SH-SY5Y (cell line): ENCODE results near the gene RBM17.

Experiments used
- GATA2 ChIP-seq: IDR thresholded peaks from 2 replicates; pipeline ENCODE4 v1.6.1; 2011; ENCODE audit warnings: mild to moderate bottlenecking, low read depth, low read length
- GATA3 ChIP-seq: IDR thresholded peaks from 2 replicates; pipeline ENCODE4 v1.6.1; 2011; ENCODE audit warnings: low read depth, mild to moderate bottlenecking, low read length, moderate library complexity

Gene RBM17

DNA sequence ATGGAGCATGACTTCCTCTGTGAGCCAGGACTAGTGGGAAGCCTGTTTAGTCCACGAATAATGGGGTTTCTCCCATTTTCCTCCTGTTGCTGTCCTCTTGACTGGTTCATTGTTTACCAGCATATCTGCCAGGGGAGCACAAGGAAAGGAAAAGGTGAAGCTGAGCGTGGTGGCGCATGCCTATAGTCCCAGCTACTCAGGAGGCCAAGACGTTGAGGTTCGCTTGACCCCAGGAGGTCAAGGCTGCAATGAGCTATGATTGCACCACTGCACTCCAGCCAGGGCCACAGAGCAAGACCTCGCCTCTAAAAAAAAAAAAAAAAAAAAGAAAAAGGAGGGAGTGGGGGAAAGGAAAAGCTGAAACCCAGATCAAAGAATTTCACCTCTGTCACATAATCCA is 20.8 kb upstream of the RBM17 start:
- TF ChIP-seq GATA3 (no peak), GATA2 (no peak)

DNA sequence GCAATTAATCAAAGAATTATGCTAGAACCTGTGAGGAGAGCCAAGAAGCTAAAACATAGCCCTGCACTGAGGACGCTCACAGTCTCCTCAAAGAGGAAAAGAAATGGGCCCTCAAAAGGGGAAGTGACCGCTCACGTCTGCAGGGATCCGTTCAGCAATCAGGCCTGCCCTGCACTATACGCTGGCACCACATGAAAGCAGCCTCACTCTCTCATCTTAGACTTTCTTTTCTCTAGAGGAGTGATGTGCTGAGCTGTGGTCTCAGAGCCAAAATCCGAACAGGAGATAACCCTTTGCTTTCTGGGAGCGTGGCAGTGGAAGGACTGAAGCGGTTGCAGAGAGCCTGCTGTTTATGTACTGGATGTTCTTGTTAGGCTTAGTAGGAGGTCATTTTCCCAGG is 20.4 kb upstream of the RBM17 start:
- TF ChIP-seq GATA2 (no peak), GATA3 (no peak)

DNA sequence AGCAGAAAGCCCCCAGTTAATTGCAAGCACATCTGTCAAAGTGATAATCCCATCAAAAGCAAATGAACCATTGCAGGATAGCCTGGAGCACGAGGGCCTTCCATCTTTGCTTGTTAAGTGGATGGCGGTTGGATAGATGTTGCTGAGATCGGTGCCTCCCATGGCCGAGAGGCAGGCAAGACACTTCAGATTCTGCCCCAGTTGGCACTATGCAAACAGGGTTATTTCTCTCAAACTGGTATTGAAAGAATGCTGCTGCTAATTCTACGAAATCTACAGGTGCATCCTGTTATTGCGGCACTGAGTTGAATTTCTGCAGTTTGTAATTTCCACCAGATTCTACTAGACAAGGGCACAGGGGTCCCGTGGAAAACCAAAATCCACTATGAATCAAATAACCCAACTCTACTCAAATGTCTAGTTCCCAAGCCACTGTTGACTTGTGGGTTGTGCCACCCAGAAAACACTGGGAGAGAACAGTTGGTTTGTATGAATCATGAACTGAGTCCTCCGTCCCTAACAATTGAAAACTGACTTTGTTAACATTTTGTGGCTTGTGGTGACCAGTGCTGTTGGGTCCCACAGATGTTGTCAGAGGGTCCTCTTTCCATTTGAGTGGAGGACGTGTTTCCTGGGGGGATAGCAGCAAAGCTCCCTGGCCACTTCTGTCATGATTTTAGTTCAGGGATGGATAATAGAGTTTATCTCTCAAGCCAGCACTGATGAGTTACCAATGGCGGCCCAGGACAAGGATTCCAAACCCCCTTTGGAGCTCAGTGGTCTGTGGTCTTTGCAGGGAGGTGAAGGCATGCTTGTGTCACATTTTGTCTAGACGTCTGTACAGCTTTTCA is 19.5 kb upstream of the RBM17 start:
- no peak for TF ChIP-seq GATA3
- TF ChIP-seq GATA2, result no peak

DNA sequence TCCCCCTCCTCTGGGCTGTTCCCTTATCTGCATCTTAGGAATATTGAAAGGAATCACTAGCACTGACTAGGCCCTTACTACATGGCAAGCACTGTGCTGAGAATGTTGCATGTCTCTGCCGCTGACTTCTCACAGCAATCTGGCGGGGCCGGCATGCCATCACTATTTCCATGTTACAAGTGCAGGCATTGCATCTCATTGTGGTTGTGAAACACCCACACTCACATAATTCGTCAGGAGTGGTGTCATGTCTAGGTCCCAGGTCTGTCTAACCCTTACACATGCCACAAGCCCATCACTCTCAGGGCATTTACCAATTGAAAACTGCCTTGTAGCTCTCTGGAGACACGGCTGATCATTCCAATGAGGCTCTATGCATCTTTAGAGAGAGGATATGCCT is 18.2 kb upstream of the RBM17 start:
- TF ChIP-seq GATA3 (no peak), GATA2 (no peak)

DNA sequence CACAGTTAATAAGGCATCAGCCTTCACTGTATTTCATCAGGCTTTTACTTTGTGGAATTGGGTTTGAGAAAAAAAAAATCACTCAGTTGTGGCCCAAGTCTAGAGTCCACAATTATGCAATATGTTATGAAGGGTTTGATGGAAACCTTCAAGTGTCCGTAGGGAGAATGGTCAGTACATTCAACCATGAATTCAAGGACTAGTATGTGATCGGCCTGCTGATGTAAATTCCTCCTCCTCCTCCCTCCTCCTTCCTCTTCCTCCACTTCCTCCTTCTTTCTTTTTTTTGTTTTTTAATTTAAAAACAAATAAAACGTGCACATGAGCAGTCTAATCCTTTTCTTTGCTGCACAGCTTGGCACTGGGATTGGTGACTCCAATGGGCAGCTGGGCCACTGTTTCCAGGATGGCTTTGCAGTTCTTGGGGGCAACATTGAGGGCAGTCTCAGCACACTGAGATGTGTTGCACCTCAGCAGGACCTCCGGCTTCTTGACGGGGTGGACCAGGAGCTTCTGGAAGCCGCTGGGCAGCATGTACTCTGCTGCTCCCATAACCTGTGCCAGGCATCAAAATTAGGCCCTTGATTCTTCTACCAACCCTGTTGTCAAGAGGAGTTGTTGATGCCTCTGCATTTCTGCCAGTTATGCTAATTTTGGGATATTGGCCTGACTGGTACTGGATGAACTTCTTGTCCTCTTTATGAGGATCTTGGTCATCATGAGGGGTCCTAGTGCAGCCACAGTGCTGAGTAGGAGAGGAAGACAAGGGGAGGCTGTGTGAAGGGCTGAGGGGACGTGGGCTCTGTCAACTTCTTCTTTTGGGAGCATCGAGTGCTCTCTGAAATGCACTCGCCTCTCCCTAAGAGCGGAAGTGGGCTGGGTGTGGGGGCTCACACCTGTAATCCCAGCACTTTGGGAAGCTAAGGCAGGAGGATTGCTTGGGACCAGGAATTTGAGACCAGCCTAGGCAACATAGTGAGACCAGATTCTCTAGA is 17.4 kb upstream of the RBM17 start:
- TF ChIP-seq GATA2, result no peak
- no peak for TF ChIP-seq GATA3

DNA sequence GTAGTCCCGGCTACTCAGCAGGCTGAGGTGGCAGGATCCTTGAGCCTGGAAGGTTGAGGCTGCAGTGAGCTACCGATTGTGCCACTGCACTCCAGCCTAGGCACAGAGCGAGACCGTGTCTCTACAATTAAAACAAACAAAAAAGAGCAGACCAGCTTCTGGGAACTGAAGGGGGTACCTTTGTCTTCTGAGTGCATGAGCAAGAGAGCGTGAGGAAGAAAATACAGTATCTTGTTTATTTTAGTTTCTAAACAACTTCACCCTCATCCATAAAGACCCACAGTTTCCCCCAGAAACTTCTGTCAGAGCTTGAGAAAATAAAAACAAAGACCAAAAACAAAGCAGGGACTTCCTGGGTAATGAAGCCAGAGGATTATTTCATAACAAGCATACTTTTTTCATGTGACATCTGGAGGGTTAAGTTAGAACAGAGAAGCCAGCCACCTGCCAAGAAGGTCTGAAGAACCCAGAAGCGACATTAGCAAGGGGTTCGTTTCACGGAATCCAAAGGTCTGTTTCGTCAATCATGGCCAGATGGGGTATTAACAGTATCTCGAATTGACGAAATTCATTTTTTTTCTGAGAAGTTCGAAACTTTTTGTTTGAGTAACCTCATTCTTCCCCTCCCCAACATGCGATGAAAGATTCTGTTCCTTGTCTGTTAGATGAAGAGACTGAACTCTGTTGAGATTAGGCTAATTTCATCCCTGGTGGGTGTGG is 16.5 kb upstream of the RBM17 start:
- TF ChIP-seq GATA3 (no peak), GATA2 (no peak)

DNA sequence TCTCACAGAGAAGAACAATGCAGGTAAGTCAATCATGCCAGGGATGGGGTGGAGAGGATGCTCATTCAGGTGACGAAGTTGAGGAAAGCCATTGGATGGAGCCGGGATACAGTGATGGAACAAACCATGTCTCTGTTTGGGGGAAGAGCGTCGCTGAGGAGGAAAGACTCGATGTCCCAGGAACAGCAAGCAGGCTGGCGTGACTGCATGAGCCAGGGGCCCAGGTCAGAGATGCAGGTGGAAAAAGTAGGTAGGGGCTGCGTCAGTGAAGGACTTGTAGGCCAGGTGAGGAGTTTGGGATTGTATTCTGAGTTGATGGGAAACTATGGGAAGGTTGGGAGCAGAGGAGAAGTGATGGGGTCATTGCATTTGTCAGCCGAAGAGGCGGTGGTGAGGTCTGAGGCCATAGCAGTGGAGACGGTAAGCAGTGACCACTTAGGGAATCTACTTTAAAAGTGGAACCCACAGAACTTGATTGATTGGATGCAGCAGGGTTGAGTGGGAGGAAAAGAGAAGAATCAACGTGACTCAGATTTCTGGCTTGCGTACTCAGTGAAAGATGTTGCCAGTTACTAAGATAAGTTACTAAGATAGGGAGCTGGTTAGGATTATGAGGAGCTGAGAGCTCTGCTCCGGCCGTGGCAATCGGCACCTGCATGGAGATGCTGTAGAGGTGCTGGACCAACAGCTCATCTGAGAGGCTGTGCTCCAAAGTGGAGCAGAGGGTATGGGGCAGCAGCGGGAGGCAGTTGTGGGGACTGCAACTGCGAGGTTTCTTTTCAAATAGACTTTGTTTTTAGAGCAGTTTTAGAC is 14.1 kb upstream of the RBM17 start:
- no peak for TF ChIP-seq GATA3
- no peak for TF ChIP-seq GATA2

DNA sequence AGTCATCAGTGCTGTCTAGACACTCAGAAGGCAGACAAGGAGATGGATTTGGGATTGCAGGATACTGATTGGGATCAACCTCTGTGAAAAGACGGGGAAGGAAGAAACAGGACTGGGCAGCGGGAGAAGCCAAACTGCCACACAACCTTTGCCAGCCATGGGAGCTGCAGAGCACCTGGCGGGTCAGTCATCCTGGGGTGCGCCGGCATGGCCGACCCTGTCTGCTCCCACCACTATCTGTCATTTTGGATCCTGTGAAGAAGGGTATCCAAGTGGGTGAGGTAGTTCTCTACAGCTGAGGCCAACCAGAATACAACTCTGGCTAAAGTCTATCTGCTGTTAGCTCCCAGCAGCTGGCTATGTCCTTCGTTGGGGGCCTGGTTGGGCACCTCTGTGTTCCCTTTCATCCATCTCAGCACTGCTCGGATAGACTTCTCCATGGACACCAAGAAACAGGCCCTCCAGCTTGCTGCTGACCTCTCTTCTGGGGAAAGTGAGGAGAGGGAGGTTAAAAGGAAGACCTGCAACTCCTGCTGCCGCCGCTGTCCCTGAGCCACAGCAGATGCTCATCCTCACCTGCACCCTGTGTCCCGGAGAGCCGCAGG is 11.7 kb upstream of the RBM17 start:
- TF ChIP-seq GATA3 (no peak), GATA2 (no peak)

DNA sequence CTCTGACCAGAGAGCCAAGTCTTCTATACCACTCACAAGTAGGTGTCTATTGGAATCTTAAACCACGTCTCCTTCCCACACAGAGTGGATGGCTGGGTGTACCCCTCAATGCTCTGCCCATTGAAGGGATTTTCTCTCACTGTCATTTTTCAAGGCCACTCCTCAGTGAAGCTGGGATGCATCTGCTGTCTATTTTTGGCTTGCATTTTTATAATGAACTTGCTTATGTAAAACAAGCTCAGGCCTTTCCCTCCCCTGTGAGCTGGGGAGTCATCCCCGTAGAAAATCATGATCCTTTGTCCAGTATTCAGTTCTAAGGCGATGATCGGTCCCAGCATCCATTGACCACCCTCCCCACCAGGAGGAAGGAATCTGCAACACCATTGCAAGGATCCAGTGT is 9.8 kb upstream of the RBM17 start:
- TF ChIP-seq GATA3 (no peak), GATA2 (no peak)

DNA sequence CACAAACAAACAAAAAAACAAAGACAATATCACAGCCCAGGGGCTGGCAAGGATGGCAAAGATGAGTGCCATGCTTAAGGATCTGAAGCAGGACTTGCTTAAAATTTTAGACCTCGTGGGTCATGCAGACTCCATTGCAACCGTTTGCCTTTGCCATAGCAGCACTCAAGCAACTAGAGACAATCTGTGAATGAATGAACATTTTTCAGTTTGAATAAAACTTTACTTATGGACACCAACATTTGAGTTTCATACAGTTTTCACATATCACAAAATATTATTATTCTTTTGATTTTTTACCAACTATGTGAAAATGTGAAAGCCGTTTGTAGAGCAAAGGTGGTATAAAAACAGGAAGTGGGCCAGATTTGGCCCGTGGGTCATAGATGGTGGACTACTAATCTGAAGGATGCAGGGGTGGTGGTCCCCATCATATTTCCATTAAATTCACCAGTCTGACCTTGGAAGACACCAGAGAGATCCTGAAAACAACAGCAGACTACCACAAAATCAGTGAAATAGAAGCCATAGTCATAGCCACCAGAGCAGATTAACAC is 8.3 kb upstream of the RBM17 start:
- no peak for TF ChIP-seq GATA2
- TF ChIP-seq GATA3, result no peak

DNA sequence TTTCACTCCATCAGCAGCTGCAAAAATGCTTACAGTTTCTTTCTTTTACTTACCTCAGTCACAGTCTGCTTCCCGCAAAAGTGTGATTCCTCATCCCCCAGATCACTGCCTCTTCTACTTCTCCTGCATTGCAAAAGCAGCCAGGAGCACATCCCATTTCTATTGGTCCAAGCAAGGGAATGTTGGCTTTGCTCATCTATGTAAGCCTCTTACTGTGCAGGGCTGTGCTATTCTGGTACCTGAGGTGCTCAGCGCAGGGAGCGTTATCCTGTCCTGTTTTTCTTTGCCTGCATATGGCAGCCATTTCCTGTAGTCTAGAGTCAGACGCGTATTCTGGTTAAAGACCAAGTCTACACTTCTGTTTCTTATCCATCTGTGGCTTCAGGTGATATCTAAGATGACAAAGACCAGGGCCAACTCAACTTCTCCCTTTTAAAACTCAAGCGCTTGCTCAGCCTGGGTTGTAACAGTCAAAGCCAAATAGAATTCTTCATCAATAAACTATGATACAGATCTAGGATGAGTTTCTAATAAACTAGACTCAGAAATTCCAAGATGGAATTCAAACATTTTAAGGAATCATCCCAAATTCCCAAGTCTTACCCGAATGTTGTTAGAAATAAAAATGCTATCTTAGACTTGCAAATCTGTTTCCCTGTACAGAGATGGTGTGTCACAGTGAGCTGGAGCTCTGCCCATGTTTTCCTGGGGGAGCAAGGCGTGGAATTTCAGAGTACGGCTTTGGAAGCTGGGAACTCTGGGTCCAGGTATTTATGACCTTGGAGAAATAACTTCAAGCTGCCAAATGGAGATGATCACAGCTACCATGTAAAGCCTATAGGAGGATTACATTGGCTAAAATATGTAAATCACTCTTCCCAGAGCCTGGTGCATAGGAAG is 6.1 kb upstream of the RBM17 start:
- TF ChIP-seq GATA3 (no peak), GATA2 (no peak)
